Medulla oblongata (tissue), 1 donor: ENCODE results near the gene FAM20C.
"Not testable (repeated sequence)": the region's sequence is repeated elsewhere in the genome, so short reads cannot be mapped to it uniquely, and the experiment has no call there.

Experiments used
- DNase-seq: peaks from one replicate; pipeline ENCODE4 v3.0.0-alpha.2; 2015; ENCODE audit errors: extremely low spot score

Gene FAM20C

GRCh38 chr7:173209-173918 is 19.0 kb upstream of the FAM20C start:
- DNase-seq: no peak

- DNase-seq: no peak
These were observed 17.7 kb upstream of the FAM20C start for GRCh38 chr7:174716-175115.

GRCh38 chr7:175955-176354 is 16.4 kb upstream of the FAM20C start:
- DNase-seq: no peak

- DNase-seq: no peak
These were observed 16.0 kb upstream of the FAM20C start for GRCh38 chr7:176381-176780.

- no peak for DNase-seq
These were observed 15.4 kb upstream of the FAM20C start for GRCh38 chr7:176786-177459.

- DNase-seq: no peak
These were observed 13.9 kb upstream of the FAM20C start for GRCh38 chr7:178444-178843.

GRCh38 chr7:179209-179681 is 13.1 kb upstream of the FAM20C start:
- DNase-seq: no peak

- no peak for DNase-seq
These were observed 12.2 kb upstream of the FAM20C start for GRCh38 chr7:179948-180694.

GRCh38 chr7:181738-182137 is 10.6 kb upstream of the FAM20C start:
- no peak for DNase-seq

- DNase-seq: not testable (repeated sequence)
These were observed 9.9 kb upstream of the FAM20C start for GRCh38 chr7:182502-182901.

GRCh38 chr7:183496-184292 is 8.7 kb upstream of the FAM20C start:
- no peak for DNase-seq

- no peak for DNase-seq
These were observed 7.8 kb upstream of the FAM20C start for GRCh38 chr7:184294-185264.

- DNase-seq: no peak
These were observed 5.8 kb upstream of the FAM20C start for GRCh38 chr7:186516-187113.

GRCh38 chr7:187227-187927 is 5.0 kb upstream of the FAM20C start:
- no peak for DNase-seq

GRCh38 chr7:188174-188573 is 4.2 kb upstream of the FAM20C start:
- DNase-seq: no peak

- no peak for DNase-seq
These were observed 3.5 kb upstream of the FAM20C start for GRCh38 chr7:188727-189500.

GRCh38 chr7:189719-190118 is 2.7 kb upstream of the FAM20C start:
- DNase-seq: no peak

- no peak for DNase-seq
These were observed 2.2 kb upstream of the FAM20C start for GRCh38 chr7:190196-190595.
